GM21737 (cell line): ENCODE data around the gene UBE2K.
A peak's percentile ranks its signal among the peaks of the same experiment; 100 is the strongest.
"Not testable (repeated sequence)": the region's sequence is repeated elsewhere in the genome, so short reads cannot be mapped to it uniquely, and the experiment has no call there.

Source experiments
- ATAC-seq: cut with Tn5 transposase; IDR thresholded peaks from one replicate; pipeline ENCODE4 v1.9.1; 2021; ENCODE audit warnings: mild to moderate bottlenecking, moderate library complexity; ENCODE audit not compliant: unreplicated experiment

The UBE2K gene

DNA sequence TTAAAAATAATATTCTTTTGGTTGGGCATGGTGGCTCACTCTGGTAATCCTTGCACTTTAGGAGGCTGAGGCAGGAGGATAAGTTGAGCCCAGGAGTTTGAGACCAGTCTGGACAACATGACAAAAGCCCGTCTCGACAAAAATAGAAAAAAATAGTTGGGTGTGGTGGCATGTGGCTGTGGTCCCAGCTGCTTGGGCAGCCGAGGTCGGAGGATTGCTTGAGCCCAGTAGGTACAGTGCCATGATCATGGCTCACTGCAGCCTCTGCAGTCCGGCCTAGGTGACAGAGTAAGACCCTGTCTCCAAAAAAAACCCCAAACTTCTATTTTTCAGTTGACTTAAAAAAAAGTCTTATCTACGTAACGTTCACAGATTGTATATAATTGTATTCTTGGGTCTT is 23.9 kb downstream of the UBE2K start:
- no peak for ATAC-seq

- ATAC-seq: no peak
These were observed 31.6 kb downstream of the UBE2K start for GRCh38 chr4:39729557-39729956.

GRCh38 chr4:39730072-39730471 is 32.1 kb downstream of the UBE2K start:
- no peak for ATAC-seq

- no peak for ATAC-seq
These were observed 34.0 kb downstream of the UBE2K start for GRCh38 chr4:39731908-39732307.

DNA sequence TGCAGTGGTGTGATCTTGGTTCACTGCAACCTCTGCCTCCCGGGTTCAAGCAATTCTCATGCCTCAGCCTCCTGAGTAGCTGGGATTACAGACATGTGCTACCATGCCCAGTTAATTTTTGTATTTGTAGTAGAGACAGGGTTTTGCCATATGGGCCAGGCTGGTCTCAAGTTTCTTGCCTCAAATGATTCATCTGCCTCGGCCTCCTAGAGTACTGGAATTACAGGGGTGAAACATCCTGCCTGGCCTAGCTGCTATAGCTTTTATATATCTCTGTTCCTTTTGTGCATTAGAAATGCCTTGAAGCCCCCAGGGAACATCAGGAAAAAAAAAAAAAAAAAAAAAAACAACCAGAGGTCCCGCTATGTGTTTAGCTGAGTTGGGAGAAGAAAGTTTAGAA is 34.8 kb downstream of the UBE2K start:
- ATAC-seq: no peak

GRCh38 chr4:39739591-39739990 is 41.7 kb downstream of the UBE2K start:
- ATAC-seq: not testable (repeated sequence)

DNA sequence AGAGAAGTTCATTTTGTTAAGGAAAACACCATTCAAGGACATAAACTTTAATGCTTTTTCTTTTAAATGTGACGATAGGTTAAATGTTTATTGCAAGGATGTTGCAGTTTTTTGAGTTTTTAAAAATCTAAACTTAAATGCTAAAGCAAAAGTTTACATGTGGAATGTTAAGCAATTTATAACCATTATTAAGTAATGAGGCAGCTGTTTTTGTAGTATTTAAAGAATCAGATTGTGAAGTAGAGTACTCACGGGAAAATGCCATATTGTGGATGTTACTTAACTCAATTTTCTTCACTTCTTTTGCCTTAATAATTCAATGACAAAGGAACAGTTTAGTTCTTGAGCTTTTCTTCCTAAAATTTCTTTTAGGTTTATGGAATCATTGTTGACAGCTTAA is 43.5 kb downstream of the UBE2K start:
- ATAC-seq: no peak

DNA sequence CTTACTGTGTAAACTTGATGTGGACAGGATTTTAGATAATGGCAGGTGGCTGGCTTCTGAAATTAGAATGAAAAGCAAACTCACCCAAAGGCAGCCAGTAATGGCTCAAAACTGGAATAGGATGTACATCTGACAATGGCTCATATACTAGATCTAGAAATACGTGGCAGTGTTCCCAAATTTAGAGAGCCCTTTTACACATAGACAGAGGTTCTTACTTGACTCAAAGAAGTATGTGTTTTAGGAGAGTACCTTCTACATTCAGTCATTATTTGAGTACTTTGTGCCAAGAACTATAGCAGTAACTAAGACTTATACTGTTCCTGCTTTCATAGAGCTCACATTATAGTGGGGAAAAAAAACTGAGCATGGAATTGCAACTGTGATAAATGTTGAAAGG is 48.0 kb downstream of the UBE2K start:
- ATAC-seq: no peak

GRCh38 chr4:39750216-39750615 is 52.3 kb downstream of the UBE2K start:
- ATAC-seq: no peak

GRCh38 chr4:39754309-39754708 is 56.4 kb downstream of the UBE2K start:
- no peak for ATAC-seq

- ATAC-seq: no peak
These were observed 58.2 kb downstream of the UBE2K start for GRCh38 chr4:39756159-39756558.

- no peak for ATAC-seq
These were observed 60.2 kb downstream of the UBE2K start for GRCh38 chr4:39758176-39758575.

DNA sequence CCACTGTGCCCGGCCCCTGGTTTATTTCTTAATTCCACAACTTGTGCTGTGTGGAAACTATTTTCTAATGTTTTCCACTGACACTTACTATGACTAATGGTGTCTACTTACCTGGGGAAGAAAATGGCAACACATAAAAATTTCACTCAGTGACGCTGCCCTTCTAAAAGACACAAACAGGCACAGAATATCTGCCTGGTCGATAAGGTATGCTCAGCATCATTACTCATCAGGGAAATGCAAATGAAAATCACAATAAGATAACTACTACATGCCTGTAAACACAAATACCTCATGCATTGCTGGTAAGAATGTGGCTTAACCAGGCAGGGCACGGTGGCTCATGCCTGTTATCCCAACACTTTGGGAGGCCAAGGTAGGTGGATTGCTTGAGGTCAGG is 61.6 kb downstream of the UBE2K start:
- no peak for ATAC-seq

GRCh38 chr4:39761005-39761667 is 63.2 kb downstream of the UBE2K start:
- ATAC-seq: no peak

DNA sequence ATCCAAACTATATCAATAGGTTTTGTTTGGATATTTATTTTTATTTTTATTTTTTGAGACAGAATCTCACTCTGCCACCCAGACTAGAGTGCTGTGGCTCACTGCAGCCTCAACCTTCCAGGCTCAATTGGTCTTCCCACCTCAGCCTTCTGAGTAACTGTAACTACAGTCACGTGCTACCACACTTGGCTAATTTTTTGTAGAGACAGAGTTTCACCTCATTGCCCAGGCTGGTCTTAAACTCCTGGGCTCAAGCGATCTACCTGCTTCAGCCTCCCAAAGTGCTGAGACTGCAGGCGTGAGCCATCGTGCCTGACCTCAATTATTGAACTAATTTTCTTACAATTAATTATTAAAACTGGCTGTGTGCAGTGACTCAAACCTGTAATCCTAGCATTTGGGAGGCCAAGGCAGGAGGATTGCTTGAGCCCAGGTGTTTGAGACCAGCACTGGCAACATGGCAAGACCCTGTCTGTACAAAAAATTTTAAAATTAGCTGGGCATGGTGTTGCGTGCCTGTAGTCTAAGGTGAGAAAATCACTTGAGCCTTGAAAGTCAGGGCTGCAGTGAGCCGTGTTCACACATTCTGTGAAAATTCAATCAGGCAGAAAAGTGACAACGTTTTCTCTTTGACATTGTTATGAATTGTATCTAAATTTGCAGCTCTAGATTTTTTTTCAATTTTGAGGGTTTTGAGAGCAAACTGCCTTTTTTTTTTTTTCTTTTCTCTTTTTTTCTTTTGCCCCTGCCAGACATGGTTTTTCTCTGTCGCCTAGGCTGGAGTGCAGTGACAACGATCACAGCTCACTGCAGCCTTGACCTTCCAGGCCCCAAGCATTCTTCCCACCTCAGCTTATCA is 66.0 kb downstream of the UBE2K start:
- ATAC-seq: peak; percentile 74

GRCh38 chr4:39770005-39770404 is 72.1 kb downstream of the UBE2K start:
- ATAC-seq: no peak

GRCh38 chr4:39770471-39770870 is 72.5 kb downstream of the UBE2K start:
- no peak for ATAC-seq

DNA sequence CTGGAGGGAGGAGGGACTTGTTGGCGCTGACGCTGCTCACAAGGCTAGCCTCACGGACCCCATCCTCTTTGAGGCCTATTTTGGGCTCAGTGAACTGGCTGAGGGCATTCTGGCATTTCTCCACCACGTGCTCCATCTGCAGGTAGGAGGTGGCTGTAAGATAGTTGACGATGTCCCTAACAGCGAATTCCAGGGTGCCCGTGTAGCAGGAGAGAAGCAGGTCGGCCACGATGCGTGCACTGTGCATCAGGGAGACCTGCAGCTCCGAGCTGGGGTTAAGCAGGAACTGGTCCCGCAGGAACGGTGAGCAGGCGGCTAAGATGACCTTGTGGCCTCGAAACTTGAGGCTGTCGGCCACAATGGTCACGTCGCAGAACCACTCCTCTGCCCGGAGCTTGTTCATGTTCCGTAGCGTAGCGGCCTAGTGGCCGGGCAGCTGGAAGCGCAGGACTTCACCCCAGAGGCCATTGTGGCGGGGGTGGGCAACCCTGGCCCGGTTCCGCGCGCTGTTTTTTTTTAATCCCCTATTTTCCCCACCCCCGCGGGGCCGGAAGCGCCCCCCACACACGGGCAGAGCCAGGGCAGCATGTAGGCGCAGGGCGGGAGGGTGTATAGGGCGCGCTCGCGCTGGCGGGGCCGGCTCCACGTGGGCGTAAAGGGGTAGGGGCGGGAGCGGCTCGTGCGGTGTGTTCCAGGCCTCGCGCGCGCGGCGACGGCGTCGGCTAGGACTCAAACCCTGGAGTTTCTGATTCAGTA is 73.2 kb downstream of the UBE2K start:
- no peak for ATAC-seq

- ATAC-seq: not testable (repeated sequence)
These were observed 84.1 kb downstream of the UBE2K start for GRCh38 chr4:39781988-39782387.

DNA sequence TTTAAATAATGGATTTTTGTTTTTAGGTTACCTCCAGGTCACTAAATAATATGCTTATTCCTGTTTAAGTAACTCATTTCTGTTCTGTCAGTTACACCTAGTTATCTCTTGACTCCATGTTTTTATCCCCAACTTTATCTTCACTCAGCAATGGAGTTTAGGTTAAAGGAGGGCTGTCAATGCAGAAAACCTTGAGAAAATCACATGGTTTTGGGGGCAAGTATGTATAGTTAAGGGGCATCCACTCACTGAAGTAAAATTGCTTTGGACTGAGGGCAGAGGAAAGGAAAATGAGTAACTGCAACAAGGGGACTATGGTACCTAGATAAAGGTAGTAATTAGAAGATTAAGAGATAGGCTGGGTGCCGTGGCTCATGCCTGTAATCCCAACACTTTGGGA is 87.1 kb downstream of the UBE2K start:
- ATAC-seq: no peak

GRCh38 chr4:39786838-39787237 is 88.9 kb downstream of the UBE2K start:
- ATAC-seq: no peak

GRCh38 chr4:39792128-39792527 is 94.2 kb downstream of the UBE2K start:
- ATAC-seq: no peak
